Kidney glomerular epithelial cell (primary cell): Measurements from ENCODE around the gene TRIM46.
"Not testable (repeated sequence)": the region's sequence is repeated elsewhere in the genome, so short reads cannot be mapped to it uniquely, and the experiment has no call there.

Experiments used
- DNase-seq: peaks from one replicate; lab custom pipeline; 2025; lab: John Stamatoyannopoulos, UW

TRIM46 gene

GRCh38 chr1:155137154-155137949, 36.3 kb upstream of the TRIM46 start:
- no peak for DNase-seq

GRCh38 chr1:155139895-155140629, 33.6 kb upstream of the TRIM46 start, which contains the start of gene DPM3:
DPM3 (minus strand) TSS chr1:155140531; CDS start chr1:155140240, 291 bp downstream.
- peak; percentile 85 for DNase-seq

GRCh38 chr1:155140630-155140953, 33.1 kb upstream of the TRIM46 start:
- no peak for DNase-seq

- no peak for DNase-seq
These were observed 31.9 kb upstream of the TRIM46 start for GRCh38 chr1:155141749-155142148.

- DNase-seq, result no peak
These were observed 28.2 kb upstream of the TRIM46 start for GRCh38 chr1:155145491-155145890.

- DNase-seq, result not testable (repeated sequence)
These were observed 17.5 kb upstream of the TRIM46 start for GRCh38 chr1:155155996-155156643.

- DNase-seq, result no peak
These were observed 14.7 kb upstream of the TRIM46 start for GRCh38 chr1:155158991-155159390.

GRCh38 chr1:155160128-155160527, 13.5 kb upstream of the TRIM46 start:
- DNase-seq, result no peak

GRCh38 chr1:155162631-155163030, 11.0 kb upstream of the TRIM46 start:
- DNase-seq, result not testable (repeated sequence)

- DNase-seq, result not testable (repeated sequence)
These were observed 9.9 kb upstream of the TRIM46 start for GRCh38 chr1:155163785-155164184.

GRCh38 chr1:155164625-155165024, 9.0 kb upstream of the TRIM46 start:
- DNase-seq, result not testable (repeated sequence)

GRCh38 chr1:155166051-155166470, 7.6 kb upstream of the TRIM46 start:
- DNase-seq, result no peak

GRCh38 chr1:155166471-155167165, 7.0 kb upstream of the TRIM46 start:
- no peak for DNase-seq

- peak; percentile 83 for DNase-seq
These were observed 6.2 kb upstream of the TRIM46 start for GRCh38 chr1:155167166-155168104.

GRCh38 chr1:155168105-155168445, 5.6 kb upstream of the TRIM46 start:
- not testable (repeated sequence) for DNase-seq

GRCh38 chr1:155168456-155169210, 5.0 kb upstream of the TRIM46 start:
- no peak for DNase-seq

GRCh38 chr1:155169541-155169940, 4.1 kb upstream of the TRIM46 start:
- no peak for DNase-seq

- DNase-seq, result no peak
These were observed 3.4 kb upstream of the TRIM46 start for GRCh38 chr1:155170101-155170785.

- DNase-seq, result no peak
These were observed 2.8 kb upstream of the TRIM46 start for GRCh38 chr1:155170806-155171205.
